Measurements from ENCODE around the gene CTSA. TPM values are rescaled to one million over a fixed set of nuclear protein-coding genes. Genes with fewer than 3 reads are reported as not detected.

CTSA gene
- total RNA-seq, 1 experiment from 2014 or later = 123 TPM

- ChIA-PET CTCF (interaction anchor here (0.7 to 0.9 kb wide), 2 partner anchors 43 to 65 kb away, joined by 3 to 20 read pairs; no protein-coding TSS in a partner anchor), POLR2A (ENCODE audit: unreplicated experiment) (interaction anchor here (0.6 kb wide), 1 partner anchor 91 kb away, joined by 3 read pairs; no protein-coding TSS in a partner anchor)
- Histone ChIP-seq H4K20me1 (ENCODE audit: insufficient read depth) (no peaks in the 10 kb centered on the region), H3K4me2 (no peak overlapping the region), H3K9me3 (ENCODE audit: insufficient read depth, low read depth) (no peaks in the 10 kb centered on the region), H3K27ac (no peak overlapping the region), H3F3A (ENCODE audit: insufficient read depth, low read depth) (peaks cover 19% of the 10 kb centered on the region; the same call in 1 of the 2 replicates), H3K9me2 (ENCODE audit: insufficient read depth) (no peaks in the 10 kb centered on the region), H3K4me3 (no peak overlapping the region), H3K79me2 (ENCODE audit: low read depth) (no peaks in the 10 kb centered on the region), H3K27me3 (ENCODE audit: insufficient read depth, low read depth) (no peaks in the 10 kb centered on the region), H3K4me1 (replicated peaks; ENCODE audit: insufficient read depth) (peaks cover 18% of the 10 kb centered on the region), H3K36me3 (ENCODE audit: low read depth) (no peaks in the 10 kb centered on the region), H2AFZ (no peak overlapping the region)
- TF ChIP-seq CTCF (conservative IDR thresholded peaks at IDR 0.05) (no peak), EZH2 (IDR thresholded peaks at IDR 0.05; ENCODE audit: low read depth) (no peak)
- no TSS peak for BruUV-seq (replicated peaks)
- intact Hi-C loops (cut with micrococcal nuclease; ENCODE audit: unreplicated experiment) = no loop called here
- no peak for DNase-seq
These were observed 27.3 kb upstream of the CTSA start for GRCh38 chr20:45863543-45864470.

- no peak for DNase-seq
- Histone ChIP-seq H3K4me2 (no peak overlapping the region), H3K9me3 (ENCODE audit: insufficient read depth, low read depth) (no peaks in the 10 kb centered on the region), H3K27ac (no peak overlapping the region), H3K4me3 (no peak overlapping the region), H3K36me3 (ENCODE audit: low read depth) (no peaks in the 10 kb centered on the region), H3K4me1 (replicated peaks; ENCODE audit: insufficient read depth) (peaks cover 15% of the 10 kb centered on the region), H3F3A (ENCODE audit: insufficient read depth, low read depth) (peaks cover 15% of the 10 kb centered on the region; the same call in 1 of the 2 replicates), H4K20me1 (ENCODE audit: insufficient read depth) (no peaks in the 10 kb centered on the region), H2AFZ (no peak overlapping the region), H3K9me2 (ENCODE audit: insufficient read depth) (no peaks in the 10 kb centered on the region), H3K79me2 (ENCODE audit: low read depth) (no peaks in the 10 kb centered on the region), H3K27me3 (ENCODE audit: insufficient read depth, low read depth) (no peaks in the 10 kb centered on the region)
- POLR2A ChIA-PET (ENCODE audit: unreplicated experiment) = interaction anchor here (0.7 kb wide), 1 partner anchor 40 kb away, joined by 11 read pairs; no protein-coding TSS in a partner anchor
- TF ChIP-seq EZH2 (IDR thresholded peaks at IDR 0.05; ENCODE audit: low read depth) = no peak
- TF ChIP-seq CTCF (conservative IDR thresholded peaks at IDR 0.05) = no peak
- intact Hi-C loops (cut with micrococcal nuclease; ENCODE audit: unreplicated experiment) = no loop called here
- BruUV-seq (replicated peaks) = no TSS peak
- CTCF ChIA-PET = no interaction called here
These were observed 24.7 kb upstream of the CTSA start for GRCh38 chr20:45866454-45866853.

- TF ChIP-seq EZH2 (IDR thresholded peaks at IDR 0.05; ENCODE audit: low read depth) = no peak
- TF ChIP-seq CTCF (conservative IDR thresholded peaks at IDR 0.05) = no peak
- no peaks in the 10 kb centered on the region for H3K79me2 ChIP-seq (ENCODE audit: low read depth)
- H3F3A ChIP-seq (ENCODE audit: insufficient read depth, low read depth) = peaks cover 22% of the 10 kb centered on the region; the same call in 1 of the 2 replicates
- H3K4me1 ChIP-seq (replicated peaks; ENCODE audit: insufficient read depth) = peaks cover 23% of the 10 kb centered on the region
- H4K20me1 ChIP-seq (ENCODE audit: insufficient read depth) = no peaks in the 10 kb centered on the region
- H3K36me3 ChIP-seq (ENCODE audit: low read depth) = no peaks in the 10 kb centered on the region
- no peak overlapping the region for H2AFZ ChIP-seq
- H3K9me3 ChIP-seq (ENCODE audit: insufficient read depth, low read depth) = no peaks in the 10 kb centered on the region
- BruUV-seq (replicated peaks) = no TSS peak
- peak overlapping the region; percentile 25 for H3K4me2 ChIP-seq
- H3K27ac ChIP-seq = peak overlapping the region; percentile 41
- no peaks in the 10 kb centered on the region for H3K27me3 ChIP-seq (ENCODE audit: insufficient read depth, low read depth)
- ChIA-PET CTCF (no interaction called here), POLR2A (ENCODE audit: unreplicated experiment) (interaction anchor here (0.6 kb wide), 5 partner anchors 11 to 74 kb away, joined by 3 to 17 read pairs (median 4); no protein-coding TSS in a partner anchor)
- H3K9me2 ChIP-seq (ENCODE audit: insufficient read depth) = no peaks in the 10 kb centered on the region
- H3K4me3 ChIP-seq = no peak overlapping the region
- peak in 1 of 2 experiments; percentile 30 for DNase-seq
- intact Hi-C loops (cut with micrococcal nuclease; ENCODE audit: unreplicated experiment) = no loop called here
These were observed 23.9 kb upstream of the CTSA start for GRCh38 chr20:45867136-45867818.

All from PC-9 (cell line).